Fibroblast of pulmonary artery (primary cell): ENCODE results near the gene ADNP2.

Source experiments
- DNase-seq: peaks from one replicate; pipeline ENCODE4 v3.0.0-alpha.2; 2010; ENCODE audit warnings: low read depth
- H3K4me3 ChIP-seq: replicated peaks from 2 replicates; pipeline ENCODE4 v1.5.1; 2011; ENCODE audit warnings: low read depth, mild to moderate bottlenecking, control low read depth, low read length, moderate library complexity
- CTCF ChIP-seq: IDR thresholded peaks from 2 replicates; pipeline ENCODE4 v1.5.1; 2011; ENCODE audit warnings: mild to moderate bottlenecking, control low read depth, low read length, inconsistent platforms; ENCODE audit errors: missing control alignments

ADNP2 gene

GRCh38 chr18:80129672-80130367 is 20.8 kb downstream of the ADNP2 start:
- H3K4me3 ChIP-seq: no peak overlapping the region
- no peak for TF ChIP-seq CTCF
- no peak for DNase-seq

GRCh38 chr18:80130555-80130954 is 21.5 kb downstream of the ADNP2 start:
- no peak overlapping the region for H3K4me3 ChIP-seq
- DNase-seq: no peak
- TF ChIP-seq CTCF: no peak

GRCh38 chr18:80132180-80132812 is 23.2 kb downstream of the ADNP2 start:
- H3K4me3 ChIP-seq: no peak overlapping the region
- no peak for TF ChIP-seq CTCF
- no peak for DNase-seq

- no peak for DNase-seq
- no peak overlapping the region for H3K4me3 ChIP-seq
- TF ChIP-seq CTCF: no peak
Measured at GRCh38 chr18:80133124-80133523, 24.1 kb downstream of the ADNP2 start.

- no peak for TF ChIP-seq CTCF
- DNase-seq: no peak
- no peak overlapping the region for H3K4me3 ChIP-seq
Measured at GRCh38 chr18:80135136-80135535, 26.1 kb downstream of the ADNP2 start.

- no peak for TF ChIP-seq CTCF
- DNase-seq: no peak
- H3K4me3 ChIP-seq: no peak overlapping the region
Measured at GRCh38 chr18:80136679-80137078, 27.6 kb downstream of the ADNP2 start.

- no peak for TF ChIP-seq CTCF
- DNase-seq: no peak
- H3K4me3 ChIP-seq: no peak overlapping the region
Measured at GRCh38 chr18:80137137-80137536, 28.1 kb downstream of the ADNP2 start.
